Neural cell (in vitro differentiated cells): Measurements from ENCODE around the gene ATP7B. TPM values are rescaled to one million over a fixed set of nuclear protein-coding genes. Genes with fewer than 3 reads are reported as not detected.

ENCODE experiments used
- H2AFZ ChIP-seq: fragments of 200-600, 300-800 bp; sonication (generic), shearing (Covaris generic); 2 replicates; pipeline ENCODE4 v1.6.0; 2014; ENCODE audit warnings: low read depth, mild to moderate bottlenecking, antibody characterized with exemption, low read length, moderate library complexity
- H3F3A ChIP-seq: fragments of 200-600 bp; shearing (Covaris generic); 2 replicates; pipeline ENCODE4 v1.6.1; 2016; ENCODE audit warnings: mild to moderate bottlenecking, moderate library complexity, mixed read lengths, antibody characterized with exemption, low read length; ENCODE audit not compliant: insufficient read depth, poor library complexity, severe bottlenecking
- H3K27ac ChIP-seq: fragments of 200-600, 300-800 bp; sonication (generic), shearing (Covaris generic); 2 replicates; pipeline ENCODE4 v1.5.1; 2014; ENCODE audit warnings: mild to moderate bottlenecking, low read length, moderate library complexity
- H3K27me3 ChIP-seq: fragments of 300-800, 200-600 bp; sonication (generic), shearing (Covaris generic); 2 replicates; pipeline ENCODE4 v1.6.0; 2014; ENCODE audit warnings: mild to moderate bottlenecking, low read depth, low read length, moderate library complexity; ENCODE audit not compliant: insufficient read depth
- H3K36me3 ChIP-seq: fragments of 300-800, 200-600 bp; sonication (generic), shearing (Covaris generic); 2 replicates; pipeline ENCODE4 v1.5.1; 2014; ENCODE audit warnings: mild to moderate bottlenecking, antibody characterized with exemption, low read length, moderate library complexity; ENCODE audit not compliant: insufficient read depth
- H3K4me2 ChIP-seq: fragments of 300-800, 200-600 bp; sonication (generic), shearing (Covaris generic); 2 replicates; pipeline ENCODE4 v1.6.0; 2014; ENCODE audit warnings: mild to moderate bottlenecking, low read length
- H3K4me3 ChIP-seq: fragments of 300-800, 200-600 bp; sonication (generic), shearing (Covaris generic); 2 replicates; pipeline ENCODE4 v1.5.1; 2014; ENCODE audit warnings: mild to moderate bottlenecking, low read length, moderate library complexity
- H3K79me2 ChIP-seq: fragments of 200-600 bp; shearing (Covaris generic); replicated peaks from 2 replicates; pipeline ENCODE4 v1.6.0; 2014; ENCODE audit warnings: mild to moderate bottlenecking, low read length, moderate library complexity; ENCODE audit not compliant: insufficient read depth
- H3K9ac ChIP-seq: fragments of 300-800, 200-600 bp; sonication (generic), shearing (Covaris generic); 2 replicates; pipeline ENCODE4 v1.6.1; 2016; ENCODE audit warnings: mild to moderate bottlenecking, low read length, mixed read lengths
- H3K9me2 ChIP-seq: fragments of 200-600 bp; shearing (Covaris generic); 2 replicates; pipeline ENCODE4 v1.6.1; 2016; ENCODE audit warnings: mild to moderate bottlenecking, low read length, mixed read lengths; ENCODE audit not compliant: insufficient read depth
- H3K9me3 ChIP-seq: fragments of 200-600, 300-800 bp; sonication (generic), shearing (Covaris generic); 2 replicates; pipeline ENCODE4 v1.6.1; 2016; ENCODE audit warnings: mild to moderate bottlenecking, mixed run types, low read length, moderate library complexity, mixed read lengths
- H4K20me1 ChIP-seq: fragments of 200-600 bp; shearing (Covaris generic); 2 replicates; pipeline ENCODE4 v1.6.1; 2016; ENCODE audit warnings: mild to moderate bottlenecking, mixed run types; ENCODE audit not compliant: insufficient read depth
- CTCF ChIP-seq: fragments of 450-650 bp; IDR thresholded peaks from 2 replicates; pipeline ENCODE4 v1.5.1; 2014; ENCODE audit warnings: antibody characterized with exemption, mild to moderate bottlenecking, moderate library complexity; ENCODE audit not compliant: poor library complexity, severe bottlenecking
- EP300 ChIP-seq: fragments of 450-650 bp; conservative IDR thresholded peaks from 2 replicates; pipeline ENCODE4 v1.6.1; 2014; ENCODE audit warnings: antibody characterized with exemption, mild to moderate bottlenecking, moderate library complexity; ENCODE audit not compliant: poor library complexity, severe bottlenecking
- EZH2 ChIP-seq: fragments of 200-600, 300-800 bp; shearing (Covaris generic), sonication (generic); IDR thresholded peaks from 2 replicates; pipeline ENCODE4 v1.6.1; 2014; ENCODE audit warnings: antibody characterized with exemption, low read length, borderline replicate concordance, mild to moderate bottlenecking; ENCODE audit not compliant: insufficient read depth, poor library complexity, severe bottlenecking
- MXI1 ChIP-seq: fragments of 450-650 bp; conservative IDR thresholded peaks from 2 replicates; pipeline ENCODE4 v1.6.1; 2014; ENCODE audit warnings: antibody characterized with exemption, mild to moderate bottlenecking; ENCODE audit not compliant: poor library complexity, severe bottlenecking
- POLR2AphosphoS5 ChIP-seq: IDR thresholded peaks from 2 replicates; pipeline ENCODE4 v1.6.1; 2012
- RAD21 ChIP-seq: fragments of 450-650 bp; conservative IDR thresholded peaks from 2 replicates; pipeline ENCODE4 v1.6.1; 2014; ENCODE audit warnings: antibody characterized with exemption, mild to moderate bottlenecking, moderate library complexity
- REST ChIP-seq: IDR thresholded peaks from 2 replicates; pipeline ENCODE4 v1.6.1; 2012; ENCODE audit warnings: borderline replicate concordance
- SMC3 ChIP-seq: fragments of 450-650 bp; conservative IDR thresholded peaks from 2 replicates; pipeline ENCODE4 v1.6.1; 2014; ENCODE audit warnings: antibody characterized with exemption, mild to moderate bottlenecking, moderate library complexity; ENCODE audit not compliant: poor library complexity
- TAF1 ChIP-seq: IDR thresholded peaks from 2 replicates; pipeline ENCODE4 v1.6.1; 2012; ENCODE audit warnings: low read depth
- polyA plus RNA-seq: library from polyadenylated mRNA; depleted of rRNA; stranded (reverse); fragments of >200 nt; gene quantifications from 2 replicates; pipeline ENCODE4 v1.2.3, GENCODE V29; 2014

Gene ATP7B
- polyA plus RNA-seq, 1 donor from 2014 or later = 6.3 TPM

DNA sequence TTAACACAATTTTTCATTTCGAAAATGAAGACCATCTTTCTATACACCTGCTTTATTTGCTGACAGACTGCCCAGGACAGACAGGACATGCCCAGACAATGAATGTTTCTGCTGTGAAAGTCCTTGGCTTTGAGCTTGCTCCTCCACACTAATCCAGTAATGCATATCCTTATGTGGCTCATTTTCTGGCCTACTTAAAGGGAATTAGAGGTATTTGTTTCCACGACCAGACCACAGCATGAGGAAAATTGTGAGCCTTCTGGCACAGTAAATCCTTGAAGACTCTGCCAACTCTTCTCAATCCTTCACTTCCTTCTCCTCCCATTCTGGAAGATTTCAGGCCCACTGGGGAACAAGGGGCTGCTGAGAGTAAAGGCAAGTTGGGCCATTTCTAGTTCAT, 123.8 kb downstream of the ATP7B start:
- Histone ChIP-seq H3K9me3 (no peaks in the 10 kb centered on the region), H3K4me3 (no peak overlapping the region), H3F3A (no peaks in the 10 kb centered on the region), H3K4me2 (no peak overlapping the region), H3K27me3 (no peaks in the 10 kb centered on the region), H2AFZ (no peak overlapping the region), H4K20me1 (no peaks in the 10 kb centered on the region), H3K27ac (no peak overlapping the region), H3K9me2 (no peaks in the 10 kb centered on the region), H3K79me2 (no peaks in the 10 kb centered on the region), H3K9ac (no peak overlapping the region), H3K36me3 (no peaks in the 10 kb centered on the region)
- no peak for TF ChIP-seq EP300
- no peak for TF ChIP-seq SMC3
- no peak for TF ChIP-seq TAF1
- TF ChIP-seq CTCF = no peak
- no peak for TF ChIP-seq REST

DNA sequence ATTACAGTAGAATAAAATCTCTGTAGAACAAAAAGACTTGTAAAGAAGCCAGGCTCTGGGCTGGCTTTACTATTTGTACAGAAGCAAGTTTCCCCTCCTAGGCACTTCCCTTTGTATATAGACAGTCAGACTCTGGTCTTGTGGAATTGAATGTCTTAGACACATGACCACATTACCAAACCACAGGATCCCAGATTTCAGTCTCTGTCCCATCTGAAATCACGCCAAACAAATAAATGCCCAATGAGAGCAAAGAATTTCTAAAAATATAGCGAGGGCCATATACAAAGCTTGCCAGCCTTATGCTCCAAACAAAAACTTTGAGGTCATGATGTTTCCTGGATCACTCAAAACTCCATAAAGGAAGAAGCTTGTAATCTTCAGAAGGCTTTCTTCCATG, 125.6 kb downstream of the ATP7B start:
- Histone ChIP-seq H3K27me3 (no peaks in the 10 kb centered on the region), H3F3A (no peaks in the 10 kb centered on the region), H3K9ac (no peak overlapping the region), H3K79me2 (no peaks in the 10 kb centered on the region), H4K20me1 (no peaks in the 10 kb centered on the region), H3K9me2 (no peaks in the 10 kb centered on the region), H3K4me3 (no peak overlapping the region), H2AFZ (no peak overlapping the region), H3K4me2 (no peak overlapping the region), H3K27ac (no peak overlapping the region), H3K9me3 (no peaks in the 10 kb centered on the region), H3K36me3 (no peaks in the 10 kb centered on the region)
- TF ChIP-seq CTCF (no peak), SMC3 (no peak), EZH2 (no peak)

DNA sequence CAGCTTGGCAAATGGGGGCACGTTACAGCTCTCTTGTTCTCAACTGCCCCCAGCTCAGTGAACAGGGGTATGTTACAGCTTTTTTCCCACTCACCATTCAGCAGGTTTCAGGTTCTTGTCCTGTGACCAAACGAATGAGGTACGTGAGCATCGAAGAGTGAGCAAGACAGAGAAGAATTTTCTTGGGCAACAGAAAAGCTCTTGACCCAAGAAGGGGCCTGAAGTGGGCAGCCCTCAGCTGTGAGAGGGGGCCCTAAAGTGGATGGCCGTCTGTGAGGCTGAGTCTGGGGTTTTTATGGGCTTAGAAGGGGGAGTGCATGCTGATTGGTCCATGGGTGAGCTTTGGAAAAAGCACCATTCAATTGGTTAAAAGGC, 128.0 kb downstream of the ATP7B start:
- H2AFZ ChIP-seq = no peak overlapping the region
- no peaks in the 10 kb centered on the region for H4K20me1 ChIP-seq
- no peaks in the 10 kb centered on the region for H3K27me3 ChIP-seq
- no peaks in the 10 kb centered on the region for H3K9me2 ChIP-seq
- H3K9ac ChIP-seq = no peak overlapping the region
- no peak overlapping the region for H3K27ac ChIP-seq
- H3K4me3 ChIP-seq = no peak overlapping the region
- no peaks in the 10 kb centered on the region for H3K36me3 ChIP-seq
- H3K79me2 ChIP-seq = no peaks in the 10 kb centered on the region
- H3F3A ChIP-seq = no peaks in the 10 kb centered on the region
- no peak overlapping the region for H3K4me2 ChIP-seq
- no peaks in the 10 kb centered on the region for H3K9me3 ChIP-seq
- no peak for TF ChIP-seq MXI1
- no peak for TF ChIP-seq REST
- TF ChIP-seq EP300 = no peak
- no peak for TF ChIP-seq POLR2AphosphoS5
- TF ChIP-seq RAD21 = no peak
- TF ChIP-seq SMC3 = no peak
- no peak for TF ChIP-seq TAF1
- no peak for TF ChIP-seq CTCF
